Fibroblast of skin of right quadriceps (primary cell): ENCODE results near the gene CTR9.

Experiments
- DNase-seq: peaks from one replicate; pipeline ENCODE4 v3.0.0-alpha.2; 2013

Gene CTR9

DNA sequence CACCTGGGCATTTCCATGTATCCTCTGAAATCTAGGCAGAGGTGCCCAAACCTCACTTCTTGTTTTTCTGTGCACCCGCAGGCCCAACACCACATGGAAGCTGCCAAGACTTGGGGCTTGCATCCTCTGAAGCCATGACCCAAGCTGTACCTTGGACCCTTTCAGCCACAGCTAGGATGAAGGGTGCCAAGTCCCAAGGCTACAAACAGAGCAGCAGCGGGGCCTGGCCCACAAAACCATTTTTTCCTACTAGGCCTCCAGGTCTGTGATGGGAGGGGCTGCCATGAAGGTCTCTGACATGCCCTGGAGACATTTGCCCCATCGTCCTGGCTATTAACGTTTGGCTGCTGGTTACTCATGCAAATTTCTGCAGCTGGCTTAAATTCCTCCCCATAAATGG is 78.1 kb downstream of the CTR9 start:
- DNase-seq = no peak
